Mesenchymal stem cell (in vitro differentiated cells and primary cell): ENCODE measurements around the gene FAS.
A peak's percentile ranks its signal among the peaks of the same experiment; 100 is the strongest.

Experiments
- DNase-seq: peaks from one replicate; pipeline ENCODE4 v3.0.0-alpha.2; 2013
- H2AFZ ChIP-seq: one replicate; pipeline ENCODE4 v1.6.1; 2013; ENCODE audit warnings: low read depth, mild to moderate bottlenecking, control low read depth, inconsistent platforms, low read length, moderate library complexity
- H2AK5ac ChIP-seq: 2 replicates; pipeline ENCODE4 v1.6.1; 2013; ENCODE audit warnings: low read length, moderate library complexity, mild to moderate bottlenecking, inconsistent platforms; ENCODE audit not compliant: severe bottlenecking
- H2BK120ac ChIP-seq: one replicate; pipeline ENCODE4 v1.6.1; 2013; ENCODE audit warnings: low read depth, mild to moderate bottlenecking, inconsistent platforms, low read length, moderate library complexity
- H2BK12ac ChIP-seq, 2 experiments: one replicate each; pipeline ENCODE4 v1.6.1; 2013; ENCODE audit warnings: inconsistent platforms in 2 of 2, low read length in 2 of 2, mild to moderate bottlenecking in 2 of 2, moderate library complexity in 2 of 2, control low read depth in 1 of 2
- H2BK15ac ChIP-seq: one replicate; pipeline ENCODE4 v1.6.1; 2013; ENCODE audit warnings: mild to moderate bottlenecking, low read depth, inconsistent platforms; ENCODE audit not compliant: poor library complexity, severe bottlenecking
- H2BK5ac ChIP-seq: 2 replicates; pipeline ENCODE4 v1.6.1; 2013; ENCODE audit warnings: low read depth, mild to moderate bottlenecking, low read length, control low read depth, inconsistent platforms; ENCODE audit not compliant: poor library complexity, severe bottlenecking
- H3K14ac ChIP-seq, 2 experiments: one replicate each; pipeline ENCODE4 v1.6.1; 2013; ENCODE audit warnings: inconsistent platforms in 2 of 2, low read length in 2 of 2, control low read depth in 1 of 2, mild to moderate bottlenecking in 1 of 2, moderate library complexity in 1 of 2
- H3K18ac ChIP-seq, 2 experiments: one replicate each; pipeline ENCODE4 v1.6.1; 2013; ENCODE audit warnings: inconsistent platforms in 2 of 2, low read length in 2 of 2, control low read depth in 1 of 2, low read depth in 1 of 2, mild to moderate bottlenecking in 1 of 2
- H3K23ac ChIP-seq, 2 experiments: one replicate each; pipeline ENCODE4 v1.6.1; 2013; ENCODE audit warnings: inconsistent platforms in 2 of 2, low read length in 2 of 2, mild to moderate bottlenecking in 2 of 2, moderate library complexity in 2 of 2, control low read depth in 1 of 2
- H3K27ac ChIP-seq: 2 replicates; pipeline ENCODE4 v1.5.1; 2013; ENCODE audit warnings: mild to moderate bottlenecking, moderate library complexity, low read length, control low read depth, inconsistent platforms; ENCODE audit not compliant: poor library complexity, severe bottlenecking
- H3K27me3 ChIP-seq, 2 experiments: 2 replicates each; pipeline versions ENCODE4 v1.6.1 to v1.7.0; 2013; ENCODE audit warnings: low read length in 2 of 2, mild to moderate bottlenecking in 2 of 2, moderate library complexity in 2 of 2, control low read depth in 1 of 2, inconsistent platforms in 1 of 2; ENCODE audit not compliant: control insufficient read depth in 1 of 2, insufficient read depth in 1 of 2
- H3K36me3 ChIP-seq, 2 experiments: 2 replicates each; pipeline versions ENCODE4 v1.6.1 to v1.7.0; 2013; ENCODE audit warnings: low read length in 2 of 2, control low read depth in 1 of 2, inconsistent platforms in 1 of 2, low read depth in 1 of 2, mild to moderate bottlenecking in 1 of 2; ENCODE audit not compliant: insufficient read depth in 2 of 2, control insufficient read depth in 1 of 2
- H3K4ac ChIP-seq, 2 experiments: one replicate each; pipeline ENCODE4 v1.6.1; 2013; ENCODE audit warnings: inconsistent platforms in 2 of 2, low read length in 2 of 2, mild to moderate bottlenecking in 2 of 2, moderate library complexity in 2 of 2, control low read depth in 1 of 2, low read depth in 1 of 2
- H3K4me1 ChIP-seq: 2 replicates; pipeline ENCODE4 v1.6.1; 2013; ENCODE audit warnings: low read depth, low read length, control low read depth; ENCODE audit not compliant: control insufficient read depth, insufficient read depth
- H3K4me2 ChIP-seq: 2 replicates; pipeline ENCODE4 v1.6.1; 2013; ENCODE audit warnings: low read length, mild to moderate bottlenecking, inconsistent platforms; ENCODE audit not compliant: poor library complexity, severe bottlenecking
- H3K4me3 ChIP-seq, 2 experiments: 2 replicates each; pipeline versions ENCODE4 v1.5.1 to v1.7.0; 2013; ENCODE audit warnings: low read length in 2 of 2, mild to moderate bottlenecking in 2 of 2, control low read depth in 1 of 2, low read depth in 1 of 2; ENCODE audit not compliant: insufficient read depth in 1 of 2
- H3K79me1 ChIP-seq: replicated peaks from 2 replicates; pipeline ENCODE4 v1.6.1; 2013; ENCODE audit warnings: mild to moderate bottlenecking, control low read depth, low read length, inconsistent platforms; ENCODE audit not compliant: poor library complexity, severe bottlenecking
- H3K9ac ChIP-seq: 2 replicates; pipeline ENCODE4 v1.7.0; 2013; ENCODE audit warnings: mild to moderate bottlenecking, low read length, moderate library complexity
- H3K9me3 ChIP-seq: 2 replicates; pipeline ENCODE4 v1.7.0; 2013; ENCODE audit warnings: mild to moderate bottlenecking, low read length; ENCODE audit not compliant: control insufficient read depth
- H4K8ac ChIP-seq: one replicate; pipeline ENCODE4 v1.6.1; 2013; ENCODE audit warnings: inconsistent platforms, mild to moderate bottlenecking, low read length, moderate library complexity
- H4K91ac ChIP-seq: one replicate; pipeline ENCODE4 v1.6.1; 2013; ENCODE audit warnings: mild to moderate bottlenecking, low read length, inconsistent platforms
- WGBS: methylation state at CpG from one replicate; pipeline ENCODE4 v1.1.7; 2013; ENCODE audit warnings: mixed read lengths; 5-methylcytosine and 5-hydroxymethylcytosine counted together

FAS gene

GRCh38 chr10:88946200-88946599, 44.4 kb upstream of the FAS start:
- H3K9me3 ChIP-seq = no peaks in the 10 kb centered on the region
- H3K4me1 ChIP-seq = peaks cover 2% of the 10 kb centered on the region
- 100% methylated on average over 1 of the region's 1 CpG for WGBS

GRCh38 chr10:88946965-88947590, 43.5 kb upstream of the FAS start:
- Histone ChIP-seq H3K4me3 (no peak overlapping the region), H3K23ac (no peak overlapping the region), H2BK15ac (no peak overlapping the region), H3K4me2 (no peak overlapping the region), H3K9me3 (no peaks in the 10 kb centered on the region), H3K27ac (no peak overlapping the region), H3K79me1 (peaks cover 2% of the 10 kb centered on the region), H3K27me3 (no peaks in the 10 kb centered on the region), H2AFZ (no peak overlapping the region), H3K9ac (no peak overlapping the region), H4K8ac (no peak overlapping the region), H2BK5ac (no peak overlapping the region), H3K4ac (no peak overlapping the region), H3K4me1 (peaks cover 4% of the 10 kb centered on the region), H3K18ac (no peak overlapping the region), H2BK120ac (no peak overlapping the region), H3K14ac (no peak overlapping the region), H2AK5ac (no peak overlapping the region), H3K36me3 (peaks cover 9 to 46% of the 10 kb centered on the region in 2 experiments), H2BK12ac (no peak overlapping the region), H4K91ac (no peak overlapping the region)
- DNase-seq = no peak
- WGBS = 82% methylated on average over 4 of the region's 6 CpGs

More at GRCh38 chr10:88946200-88946599, 44.4 kb upstream of the FAS start:
- Histone ChIP-seq H3K36me3 (peaks cover 15 to 55% of the 10 kb centered on the region in 2 experiments), H3K14ac (no peak overlapping the region), H3K27ac (no peak overlapping the region), H3K4ac (no peak overlapping the region), H2AFZ (no peak overlapping the region), H2BK12ac (no peak overlapping the region), H3K27me3 (no peaks in the 10 kb centered on the region), H3K18ac (no peak overlapping the region), H2BK15ac (no peak overlapping the region), H3K4me3 (no peak overlapping the region), H2AK5ac (no peak overlapping the region), H3K4me2 (no peak overlapping the region), H2BK120ac (no peak overlapping the region), H4K91ac (no peak overlapping the region), H3K23ac (no peak overlapping the region), H4K8ac (no peak overlapping the region), H3K79me1 (peaks cover 2% of the 10 kb centered on the region), H2BK5ac (no peak overlapping the region), H3K9ac (no peak overlapping the region)
- no peak for DNase-seq

- no peak overlapping the region for H3K4me3 ChIP-seq
- no peak overlapping the region for H4K91ac ChIP-seq
- no peaks in the 10 kb centered on the region for H3K27me3 ChIP-seq
- no peak overlapping the region for H3K27ac ChIP-seq
- DNase-seq = no peak
- H3K9me3 ChIP-seq = no peaks in the 10 kb centered on the region
- no peak overlapping the region for H2BK15ac ChIP-seq
- H3K4me1 ChIP-seq = peaks cover 6% of the 10 kb centered on the region
- H2BK5ac ChIP-seq = no peak overlapping the region
- no peak overlapping the region for H2BK120ac ChIP-seq
- WGBS = 73% methylated on average over 2 of the region's 2 CpGs
- peaks cover 2% of the 10 kb centered on the region for H3K79me1 ChIP-seq
- H2BK12ac ChIP-seq = peak overlapping the region in 1 of 2 experiments; percentile 86
- no peak overlapping the region for H3K23ac ChIP-seq
- peak overlapping the region in 1 of 2 experiments; percentile 72 for H3K18ac ChIP-seq
- H2AK5ac ChIP-seq = no peak overlapping the region
- H3K9ac ChIP-seq = peak overlapping the region; percentile 89
- no peak overlapping the region for H2AFZ ChIP-seq
- H3K4ac ChIP-seq = peak overlapping the region in 1 of 2 experiments; percentile 62
- H3K14ac ChIP-seq = no peak overlapping the region
- no peak overlapping the region for H3K4me2 ChIP-seq
- no peak overlapping the region for H4K8ac ChIP-seq
- peaks cover 0 to 26% of the 10 kb centered on the region in 2 experiments for H3K36me3 ChIP-seq
Measured at GRCh38 chr10:88949051-88949450, 41.5 kb upstream of the FAS start.

GRCh38 chr10:88949912-88950837, 40.4 kb upstream of the FAS start:
- H3K79me1 ChIP-seq = peaks cover 2% of the 10 kb centered on the region
- no peak overlapping the region for H4K91ac ChIP-seq
- 88% methylated on average over 3 of the region's 3 CpGs for WGBS

More at GRCh38 chr10:88949912-88950837, 40.4 kb upstream of the FAS start:
- no peak overlapping the region for H3K4ac ChIP-seq
- peak overlapping the region; percentile 89 for H3K9ac ChIP-seq
- peaks cover 0 to 15% of the 10 kb centered on the region in 2 experiments for H3K36me3 ChIP-seq
- H3K27ac ChIP-seq = no peak overlapping the region
- H3K18ac ChIP-seq = peak overlapping the region in 1 of 2 experiments; percentile 37
- no peak overlapping the region for H2BK12ac ChIP-seq
- no peak overlapping the region for H2AK5ac ChIP-seq
- no peak overlapping the region for H3K4me3 ChIP-seq
- no peaks in the 10 kb centered on the region for H3K9me3 ChIP-seq
- no peaks in the 10 kb centered on the region for H3K27me3 ChIP-seq
- H2AFZ ChIP-seq = no peak overlapping the region
- no peak overlapping the region for H4K8ac ChIP-seq
- no peak for DNase-seq
- no peak overlapping the region for H3K4me2 ChIP-seq
- H2BK5ac ChIP-seq = no peak overlapping the region
- H3K23ac ChIP-seq = no peak overlapping the region
- H2BK15ac ChIP-seq = no peak overlapping the region
- peak overlapping the region; percentile 76 for H2BK120ac ChIP-seq
- H3K4me1 ChIP-seq = peaks cover 6% of the 10 kb centered on the region
- no peak overlapping the region for H3K14ac ChIP-seq
